ENCODE data around the gene ZFHX2.

DNA sequence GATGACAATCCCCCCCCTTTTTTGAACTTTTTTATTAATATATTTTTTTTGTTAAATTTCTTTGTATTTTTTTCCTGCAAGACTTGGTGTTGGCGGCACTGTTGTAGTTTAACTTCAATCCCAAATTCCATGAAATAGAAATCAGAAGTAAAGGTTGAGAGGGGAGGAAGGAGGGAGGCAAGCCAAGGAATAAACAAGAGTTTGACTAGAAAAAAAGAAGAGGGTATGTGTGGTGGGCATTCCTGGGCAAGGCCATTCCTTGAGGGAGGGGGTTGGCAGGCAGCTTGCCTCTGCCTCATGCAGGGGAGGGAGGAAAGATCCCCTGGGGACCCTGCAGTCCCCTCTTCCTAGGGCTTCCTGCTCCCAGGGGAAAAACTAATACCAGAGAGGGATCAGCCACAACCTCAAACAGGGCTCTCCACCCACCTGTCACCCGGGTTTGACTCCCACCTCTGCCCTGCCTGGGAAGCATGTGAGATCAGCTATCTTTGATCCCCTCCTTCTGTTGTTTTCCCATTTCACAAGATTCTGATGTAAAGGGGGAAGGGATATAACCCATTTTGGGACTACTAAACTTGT, 16.5 kb upstream of the ZFHX2 start:
- TF ChIP-seq, protein P1, sequence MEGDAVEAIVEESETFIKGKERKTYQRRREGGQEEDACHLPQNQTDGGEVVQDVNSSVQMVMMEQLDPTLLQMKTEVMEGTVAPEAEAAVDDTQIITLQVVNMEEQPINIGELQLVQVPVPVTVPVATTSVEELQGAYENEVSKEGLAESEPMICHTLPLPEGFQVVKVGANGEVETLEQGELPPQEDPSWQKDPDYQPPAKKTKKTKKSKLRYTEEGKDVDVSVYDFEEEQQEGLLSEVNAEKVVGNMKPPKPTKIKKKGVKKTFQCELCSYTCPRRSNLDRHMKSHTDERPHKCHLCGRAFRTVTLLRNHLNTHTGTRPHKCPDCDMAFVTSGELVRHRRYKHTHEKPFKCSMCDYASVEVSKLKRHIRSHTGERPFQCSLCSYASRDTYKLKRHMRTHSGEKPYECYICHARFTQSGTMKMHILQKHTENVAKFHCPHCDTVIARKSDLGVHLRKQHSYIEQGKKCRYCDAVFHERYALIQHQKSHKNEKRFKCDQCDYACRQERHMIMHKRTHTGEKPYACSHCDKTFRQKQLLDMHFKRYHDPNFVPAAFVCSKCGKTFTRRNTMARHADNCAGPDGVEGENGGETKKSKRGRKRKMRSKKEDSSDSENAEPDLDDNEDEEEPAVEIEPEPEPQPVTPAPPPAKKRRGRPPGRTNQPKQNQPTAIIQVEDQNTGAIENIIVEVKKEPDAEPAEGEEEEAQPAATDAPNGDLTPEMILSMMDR (optimal IDR thresholded peaks at IDR 0.05 in 1 of 3, IDR thresholded peaks at IDR 0.05 in 1 of 3, conservative IDR thresholded peaks at IDR 0.05 in 1 of 3; ENCODE audit: extremely low read depth in 1 of 3, insufficient read depth in 2 of 3, low read length in 3 of 3): no peak
- TF ChIP-seq EZH2 (IDR thresholded peaks at IDR 0.05; ENCODE audit: low read length): no peak
